Stimulated activated CD8-positive, alpha-beta memory T cell treated with anti-CD3 and anti-CD28 coated beads, Interleukin-7, amount 100 ng/mL, for 24 hours (primary cell): ENCODE measurements around the gene TCF20.

ENCODE experiments used
- DNase-seq: peaks from one replicate; pipeline ENCODE4 v3.0.0-alpha.2; 2020; ENCODE audit warnings: low read depth

The TCF20 gene

DNA sequence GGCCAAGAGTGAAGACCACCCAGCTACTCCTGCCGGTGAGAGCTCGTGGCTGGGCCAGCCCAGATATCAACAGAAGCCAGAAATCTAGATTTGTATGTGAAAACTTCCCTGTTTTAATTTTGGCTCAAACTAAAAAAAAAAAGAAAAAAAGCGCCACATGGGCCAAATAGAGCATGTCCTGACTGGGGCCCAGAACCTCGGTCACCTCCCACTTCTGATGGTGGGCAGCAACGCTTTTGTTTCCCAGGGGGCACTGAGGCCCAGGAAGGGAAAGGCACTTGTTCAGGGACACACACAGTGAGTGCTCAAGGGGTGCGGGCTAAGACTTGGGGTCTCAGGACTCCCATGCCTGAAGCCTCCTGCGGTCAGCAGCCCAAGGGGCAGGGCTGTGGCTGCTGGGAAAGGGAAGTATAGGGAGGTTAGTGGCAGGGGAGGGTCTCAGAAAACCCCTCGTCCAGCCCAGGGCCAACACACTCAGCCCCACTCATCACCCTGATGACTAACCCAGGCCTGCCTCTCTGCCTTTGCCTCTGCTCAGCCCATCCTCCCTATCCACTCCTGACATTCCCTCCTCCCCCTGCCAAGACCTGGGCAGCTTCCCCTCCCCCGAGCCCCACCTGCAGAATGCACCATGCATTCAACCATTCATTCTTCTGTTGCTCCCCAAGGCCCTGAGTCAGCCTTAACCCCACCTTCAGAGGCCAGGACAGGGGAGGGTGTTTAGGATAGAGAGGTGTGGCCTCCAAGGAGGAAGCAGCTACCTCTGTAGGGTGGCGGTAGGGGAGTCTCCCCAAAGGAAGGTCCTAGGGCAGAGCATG, 30.0 kb upstream of the TCF20 start:
- DNase-seq, result no peak

- no peak for DNase-seq
These were observed 29.3 kb upstream of the TCF20 start for GRCh38 chr22:42299586-42300258.

GRCh38 chr22:42298746-42299145, 28.3 kb upstream of the TCF20 start:
- DNase-seq, result no peak

- no peak for DNase-seq
These were observed 27.3 kb upstream of the TCF20 start for GRCh38 chr22:42297778-42298177.

DNA sequence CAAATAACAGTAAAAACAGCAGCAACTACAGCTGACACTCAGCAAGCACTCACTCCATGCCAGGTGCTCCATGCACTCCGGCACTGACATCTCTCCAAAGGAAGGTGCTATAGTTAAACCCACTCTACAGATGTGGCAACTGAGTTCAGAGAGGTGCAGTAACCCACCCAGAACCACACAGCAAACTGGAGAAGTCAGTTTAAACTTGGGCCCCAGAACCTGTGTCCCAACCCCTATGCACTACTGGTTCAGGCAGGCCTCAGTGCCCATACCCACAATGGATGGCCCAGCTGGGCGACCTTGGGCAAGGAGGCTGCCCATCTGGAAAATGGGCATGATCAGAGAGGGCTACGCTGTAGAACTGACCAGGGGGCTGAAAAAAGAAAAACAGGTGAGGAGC, 26.4 kb upstream of the TCF20 start:
- DNase-seq, result no peak

DNA sequence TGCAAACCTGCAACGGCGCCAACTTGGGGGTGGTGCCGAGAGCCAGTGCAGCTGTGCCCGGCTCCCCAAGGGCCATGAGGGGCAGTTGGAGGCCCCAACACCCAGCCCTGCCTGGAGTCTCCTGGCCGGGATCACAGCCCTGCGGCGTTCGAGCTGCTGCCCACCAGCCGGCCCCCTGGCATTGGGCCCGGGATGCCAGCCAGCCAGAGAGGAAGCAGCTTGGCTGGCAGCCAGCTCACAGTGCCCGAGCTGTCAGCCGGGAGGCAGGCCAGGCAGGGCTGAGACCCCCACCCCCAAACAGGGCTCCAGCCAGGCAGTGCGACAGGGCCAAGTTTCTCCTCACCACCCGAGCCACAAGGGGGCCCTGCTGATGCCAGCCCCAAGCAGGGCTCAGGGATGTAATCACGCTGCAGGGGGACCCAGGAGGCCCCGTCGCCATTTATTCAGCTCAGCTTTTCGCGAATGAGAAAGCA, 26.0 kb upstream of the TCF20 start:
- no peak for DNase-seq

DNA sequence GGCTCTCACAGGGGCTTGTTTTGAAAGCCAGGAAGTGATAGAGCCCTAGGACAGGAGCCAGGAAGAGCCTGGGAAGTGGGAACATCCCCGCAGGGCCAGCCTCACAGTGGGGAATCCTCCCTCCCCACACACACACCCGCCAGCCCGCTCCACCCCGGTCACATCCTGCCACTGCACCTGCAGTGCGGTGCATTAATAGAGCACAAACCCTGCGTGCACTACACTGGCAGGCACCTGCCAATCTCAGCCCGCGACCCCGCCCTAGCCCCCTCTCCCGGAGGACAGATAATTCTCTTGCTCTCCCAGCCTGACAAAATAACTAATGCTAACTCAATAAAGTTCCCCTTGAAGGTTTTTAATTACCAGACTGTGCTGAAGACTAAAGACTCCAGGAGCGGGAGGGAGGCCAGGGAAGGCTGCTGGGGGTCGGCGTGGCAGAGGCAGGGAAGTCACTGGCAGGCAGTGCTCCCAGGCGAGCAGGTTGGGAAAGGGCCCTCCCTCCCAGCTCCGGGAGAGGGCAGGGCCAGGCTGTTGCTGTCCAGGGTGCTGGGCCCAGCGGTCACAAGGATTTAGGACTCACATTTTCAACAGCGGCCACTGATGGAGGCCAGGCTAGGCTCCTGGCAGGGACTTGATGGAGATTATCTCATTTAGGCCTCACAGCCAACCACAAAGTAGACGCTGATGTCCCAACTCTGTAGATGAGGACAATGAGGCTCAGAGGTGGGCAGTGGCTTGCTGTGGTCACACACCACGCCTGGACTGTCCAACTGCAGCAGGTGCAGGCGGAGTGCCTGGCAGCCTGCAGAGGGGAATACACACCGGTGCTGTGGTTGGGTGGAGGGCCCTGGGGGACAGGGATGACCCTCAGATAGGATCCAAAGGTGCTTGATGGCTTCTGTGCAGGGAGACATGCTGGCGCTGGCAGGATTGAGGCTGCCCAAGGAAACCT, 23.9 kb upstream of the TCF20 start:
- no peak for DNase-seq

GRCh38 chr22:42292732-42293520, 22.5 kb upstream of the TCF20 start:
- no peak for DNase-seq

GRCh38 chr22:42291287-42291686, 20.8 kb upstream of the TCF20 start:
- DNase-seq, result no peak

DNA sequence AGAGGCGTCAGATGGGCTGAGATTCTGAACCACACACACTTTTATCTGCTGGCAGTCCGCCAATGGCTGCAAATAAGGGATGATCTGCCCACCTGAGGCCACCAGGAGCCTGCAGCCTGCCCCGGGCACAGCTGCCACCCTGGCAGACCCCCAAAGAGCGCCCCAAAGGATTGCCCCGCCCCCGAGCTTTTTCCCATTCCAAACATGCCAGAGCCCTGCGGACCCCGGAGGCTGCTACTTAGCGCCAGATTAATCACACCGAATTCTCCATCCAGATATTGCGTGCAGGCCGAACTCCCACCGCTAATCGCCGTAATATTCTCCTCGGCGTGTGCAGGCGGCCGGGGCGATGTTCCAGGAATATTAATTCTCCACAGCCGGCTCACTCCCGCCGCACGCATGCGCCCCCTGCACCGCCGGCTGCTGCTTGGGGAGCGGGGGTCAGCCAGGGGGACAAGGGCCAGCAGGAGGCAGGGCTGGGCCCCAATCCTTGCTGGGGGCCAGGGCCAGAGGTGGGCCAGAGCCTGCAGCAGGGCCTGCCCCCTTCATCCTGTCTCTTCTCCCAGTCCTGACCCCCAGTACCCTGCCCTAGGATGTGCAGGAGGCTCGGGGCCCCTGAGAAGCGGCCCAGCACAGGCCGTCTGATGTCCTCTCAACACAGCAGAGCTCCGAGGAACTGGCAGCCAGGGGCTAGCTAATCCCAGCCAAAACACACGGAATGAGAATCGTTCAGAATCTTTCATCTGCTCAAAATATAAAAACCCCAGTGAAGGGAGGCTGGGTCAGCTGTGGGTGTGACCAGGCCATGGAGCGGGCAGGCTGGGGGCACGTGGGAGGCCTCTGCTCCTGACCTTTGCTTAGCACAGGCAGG, 19.5 kb upstream of the TCF20 start:
- no peak for DNase-seq

- no peak for DNase-seq
These were observed 18.3 kb upstream of the TCF20 start for GRCh38 chr22:42288791-42289190.

DNA sequence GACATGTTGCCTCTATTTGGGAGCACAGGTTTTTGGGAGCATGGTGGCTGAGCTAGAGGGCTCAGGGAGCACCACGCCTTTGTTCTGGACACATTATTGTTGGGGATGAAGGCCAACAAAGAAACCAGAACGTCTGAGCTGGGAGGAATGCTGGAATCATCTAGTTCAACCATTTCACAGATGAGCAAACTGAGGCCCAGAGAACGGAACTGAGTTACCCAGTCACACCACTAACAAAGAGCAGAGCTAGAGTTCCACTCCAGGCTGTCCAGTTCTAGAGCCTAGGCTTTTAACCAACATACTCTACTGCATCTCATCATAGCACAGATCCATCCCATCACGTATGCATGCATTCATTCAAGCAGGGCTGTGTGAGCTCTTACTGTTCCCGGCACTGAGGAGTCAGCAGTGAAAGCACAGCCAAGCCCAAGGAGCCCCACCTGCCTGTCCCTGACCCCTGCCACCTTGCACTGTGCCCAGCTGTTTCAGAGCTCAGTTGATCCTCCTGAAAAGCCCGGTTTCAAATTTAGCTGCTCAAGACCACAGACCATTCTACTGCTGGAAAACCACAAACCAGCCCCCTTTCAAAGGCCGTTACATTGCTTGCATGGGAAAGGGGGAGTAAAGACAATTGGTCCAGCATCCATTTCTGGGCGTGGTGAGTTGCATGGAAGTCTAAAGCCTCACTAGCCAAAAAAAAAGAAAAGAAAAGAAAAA, 16.9 kb upstream of the TCF20 start:
- no peak for DNase-seq

- no peak for DNase-seq
These were observed 15.8 kb upstream of the TCF20 start for GRCh38 chr22:42286205-42286604.

GRCh38 chr22:42285604-42286003, 15.2 kb upstream of the TCF20 start:
- no peak for DNase-seq

DNA sequence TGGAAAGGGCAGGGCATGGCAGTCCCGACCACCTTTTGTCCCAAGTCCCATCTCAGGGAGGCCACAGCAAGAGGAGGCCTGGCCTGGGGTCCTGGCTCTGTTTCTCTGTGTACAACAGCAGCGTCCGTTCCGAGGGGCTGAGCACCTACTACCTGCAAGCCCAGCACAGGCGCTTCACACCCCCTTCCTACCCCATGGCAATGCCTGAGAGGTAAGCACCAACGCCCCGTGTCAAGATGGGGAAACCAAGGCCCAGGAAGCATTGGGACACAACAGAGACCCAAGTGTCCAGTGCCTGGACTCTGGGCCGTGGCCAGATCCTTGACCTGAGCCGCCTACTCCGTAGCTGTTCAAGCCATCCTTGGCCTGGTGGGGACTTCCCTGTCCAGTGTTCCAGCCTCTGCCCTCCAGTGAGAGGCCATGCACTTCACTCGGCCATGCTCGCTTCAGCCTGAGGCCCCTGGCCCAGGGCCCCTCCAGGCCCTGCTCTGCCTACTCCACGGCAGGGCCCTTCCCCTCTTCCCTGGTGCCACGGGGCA, 14.3 kb upstream of the TCF20 start:
- no peak for DNase-seq

GRCh38 chr22:42284202-42284591, 13.7 kb upstream of the TCF20 start:
- no peak for DNase-seq

DNA sequence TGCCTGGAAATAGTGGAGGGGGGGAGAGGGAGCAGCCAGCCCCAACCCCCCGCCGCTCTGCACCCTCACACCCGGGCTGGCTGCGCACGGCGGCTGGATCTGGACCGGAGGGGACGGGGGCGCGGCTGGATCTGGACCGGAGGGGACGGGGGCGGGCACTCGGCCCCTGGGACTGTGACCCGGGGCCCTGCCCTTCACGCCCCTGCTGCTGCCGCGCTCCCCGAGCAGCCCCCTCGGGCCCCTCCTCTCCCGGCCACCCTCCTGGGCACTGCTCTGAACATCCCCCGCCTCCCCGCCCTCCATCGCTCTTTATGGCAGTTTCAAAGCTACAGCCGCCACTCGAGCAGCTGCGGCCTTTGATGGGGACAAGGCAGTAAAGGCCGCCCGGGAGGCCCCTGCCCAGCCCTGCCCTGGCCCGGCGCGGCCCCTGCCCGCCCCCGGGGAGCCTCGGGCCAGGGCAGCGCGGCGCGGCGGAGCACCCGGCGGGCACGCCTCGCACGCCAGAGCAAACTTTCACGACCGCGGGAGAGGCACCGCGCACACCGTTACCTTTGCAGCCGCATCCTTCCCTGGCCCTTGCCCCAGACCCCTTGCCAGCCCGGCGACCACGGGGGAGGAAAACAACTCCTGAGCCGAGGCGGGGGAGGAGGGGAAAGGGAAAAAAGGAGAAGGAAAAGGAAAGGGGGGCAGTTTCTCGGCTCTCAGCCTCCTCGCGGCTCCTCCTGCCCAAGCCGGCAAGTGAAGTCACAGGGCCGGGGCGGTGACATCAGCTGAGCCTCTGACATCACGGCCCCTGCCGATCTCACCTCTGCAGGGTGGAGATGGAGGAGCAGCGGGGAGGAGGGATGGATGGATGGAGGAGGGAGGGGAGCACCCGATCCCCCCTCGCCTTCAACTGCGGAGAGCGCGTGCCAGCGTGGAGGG, 13.1 kb upstream of the TCF20 start:
- DNase-seq, result no peak

GRCh38 chr22:42282943-42283277, 12.5 kb upstream of the TCF20 start:
- no peak for DNase-seq
